Omental fat pad (tissue), 4 donors: ENCODE measurements around the gene RAB10. TPM values are rescaled to one million over a fixed set of nuclear protein-coding genes. Genes with fewer than 3 reads are reported as not detected.

ENCODE experiments used
- ATAC-seq: fragments of 150-250 bp; one replicate; pipeline ENCODE4 v1.9.1; 2016; ENCODE audit warnings: mild to moderate bottlenecking, moderate library complexity; ENCODE audit not compliant: low FRiP score
- DNase-seq: peaks from one replicate; pipeline ENCODE4 v3.0.0-alpha.2; 2019; ENCODE audit warnings: low spot score
- small RNA-seq: library from RNA; depleted of rRNA; stranded (forward); fragments of <200 nt; gene quantifications from one replicate; pipeline ENCODE3, GENCODE V24; 2016
- total RNA-seq, 4 donors: library from RNA; depleted of rRNA; stranded (reverse); fragments of >200 nt; gene quantifications; one replicate each; pipeline ENCODE4 v1.1.0, GENCODE V29; 2016
- TF ChIP-seq, protein P1 (sequence below), 3 donors: fragments of 450-650 bp; IDR thresholded peaks; one replicate each; pipeline ENCODE4 v1.5.1; 2016 to 2017; ENCODE audit warnings: antibody characterized with exemption in 3 of 3, mild to moderate bottlenecking in 3 of 3, moderate library complexity in 2 of 3

Gene RAB10
- total RNA-seq, 4 donors from 2014 or later: 78.3 to 115 (median 86.1) TPM

DNA sequence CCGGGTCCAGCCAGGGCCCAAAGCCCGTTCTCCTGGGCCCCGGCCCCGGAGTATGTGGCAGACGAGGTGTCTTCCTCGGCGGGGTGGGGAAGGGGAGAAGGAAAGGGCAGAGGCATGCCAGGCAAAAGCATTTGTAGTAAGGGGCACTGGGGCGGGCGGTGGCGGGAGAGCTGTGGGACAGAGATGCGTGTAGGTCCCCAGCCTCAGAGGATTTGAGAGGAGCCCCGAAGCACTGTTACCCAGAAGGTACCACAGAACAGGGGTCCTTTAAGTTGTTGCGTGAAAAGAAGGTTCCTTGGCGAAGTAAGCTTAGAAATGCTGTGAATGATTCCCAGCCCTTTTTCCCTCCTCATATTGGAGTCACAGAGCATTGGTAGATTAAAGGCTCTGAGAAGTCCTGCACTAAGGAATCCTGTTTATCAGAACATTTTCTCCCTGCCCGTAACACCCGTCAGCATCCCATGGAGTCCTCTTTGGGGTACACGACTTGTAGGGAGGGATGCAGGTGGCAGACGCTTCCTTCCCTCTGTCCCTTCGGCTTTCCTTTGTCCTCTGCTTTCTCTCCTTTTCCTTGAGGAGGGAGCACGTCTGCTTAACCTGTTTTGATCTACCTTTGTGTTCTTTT, 151.5 kb downstream of the RAB10 start:
- ATAC-seq (no peak), DNase-seq (no peak)
- TF ChIP-seq, protein P1, sequence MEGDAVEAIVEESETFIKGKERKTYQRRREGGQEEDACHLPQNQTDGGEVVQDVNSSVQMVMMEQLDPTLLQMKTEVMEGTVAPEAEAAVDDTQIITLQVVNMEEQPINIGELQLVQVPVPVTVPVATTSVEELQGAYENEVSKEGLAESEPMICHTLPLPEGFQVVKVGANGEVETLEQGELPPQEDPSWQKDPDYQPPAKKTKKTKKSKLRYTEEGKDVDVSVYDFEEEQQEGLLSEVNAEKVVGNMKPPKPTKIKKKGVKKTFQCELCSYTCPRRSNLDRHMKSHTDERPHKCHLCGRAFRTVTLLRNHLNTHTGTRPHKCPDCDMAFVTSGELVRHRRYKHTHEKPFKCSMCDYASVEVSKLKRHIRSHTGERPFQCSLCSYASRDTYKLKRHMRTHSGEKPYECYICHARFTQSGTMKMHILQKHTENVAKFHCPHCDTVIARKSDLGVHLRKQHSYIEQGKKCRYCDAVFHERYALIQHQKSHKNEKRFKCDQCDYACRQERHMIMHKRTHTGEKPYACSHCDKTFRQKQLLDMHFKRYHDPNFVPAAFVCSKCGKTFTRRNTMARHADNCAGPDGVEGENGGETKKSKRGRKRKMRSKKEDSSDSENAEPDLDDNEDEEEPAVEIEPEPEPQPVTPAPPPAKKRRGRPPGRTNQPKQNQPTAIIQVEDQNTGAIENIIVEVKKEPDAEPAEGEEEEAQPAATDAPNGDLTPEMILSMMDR (IDR thresholded peaks at IDR 0.05): no peak

DNA sequence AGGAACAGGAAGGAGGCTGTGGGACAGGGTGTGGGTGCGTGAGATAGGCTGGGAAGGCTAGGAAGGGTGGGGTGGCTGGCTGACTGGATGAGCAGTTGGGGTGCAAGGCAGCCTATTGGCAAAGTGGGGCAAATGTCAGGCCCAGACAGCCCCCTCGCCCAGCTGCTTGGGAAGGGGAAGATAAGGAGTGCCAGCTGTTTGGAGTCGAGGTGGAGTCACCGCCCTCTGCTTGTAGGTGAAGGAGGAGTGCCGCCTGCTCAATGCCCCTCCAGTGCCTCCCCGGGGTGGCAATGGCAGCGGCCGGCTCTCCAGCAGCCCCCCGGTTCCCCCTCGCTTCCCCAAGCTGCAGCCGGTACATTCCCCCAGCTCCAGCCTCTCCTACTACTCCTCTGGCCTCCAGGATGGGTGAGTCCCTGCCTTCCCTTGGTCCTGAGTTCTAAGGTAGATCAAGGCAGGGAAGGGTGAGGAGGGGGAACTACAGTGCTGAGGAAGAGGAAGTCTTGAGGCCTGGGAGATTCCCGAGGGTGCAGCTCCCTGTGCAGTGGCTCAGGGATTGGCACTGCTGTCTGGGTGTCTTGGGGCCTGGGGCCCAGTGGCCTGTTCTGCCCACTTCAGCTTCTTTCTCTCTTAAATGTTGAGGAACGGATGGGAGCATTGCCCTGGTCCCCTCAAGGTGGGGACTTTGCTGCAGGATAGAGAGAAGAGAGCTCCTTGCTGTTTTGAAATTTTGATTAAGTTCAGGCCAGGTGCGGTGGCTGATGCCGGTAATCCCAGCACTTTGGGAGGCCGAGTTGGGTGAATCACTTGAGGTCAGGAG, 152.3 kb downstream of the RAB10 start:
- ATAC-seq (no peak), DNase-seq (no peak)
- TF ChIP-seq, protein P1 (IDR thresholded peaks at IDR 0.05): no peak

Small RNAs within 50 kb of the gene (small RNA-seq; reads per million reads assigned to genes)
- gene RNU6-942P: not detected
- not detected for gene UQCRHP2

Other genes starting within 250 kb of the RAB10 start
- 10 to 100 TPM; 15.4 to 19.7 (median 17.6) TPM for gene ASXL2, start 155.6 kb upstream of the RAB10 start, total RNA-seq
- 1 to 10 TPM; 1.2 to 6.2 (median 2.7) TPM for gene KIF3C, start 51.6 kb upstream of the RAB10 start, total RNA-seq
- 1 to 10 TPM; 1.0 to 3.3 (median 2.0) TPM for gene GAREM2, start 139.0 kb downstream of the RAB10 start, total RNA-seq
- gene HADHA, start 210.5 kb downstream of the RAB10 start, total RNA-seq: 100 to 1,000 TPM; 144 to 196 (median 159) TPM
- gene HADHB, start 210.9 kb downstream of the RAB10 start, total RNA-seq: 100 to 1,000 TPM; 130 to 213 (median 167) TPM